Duodenal mucosa (tissue), 2 donors: ENCODE results near the gene PDIA5.

Experiments used
- H3K27ac ChIP-seq: one replicate; pipeline ENCODE4 v1.7.0; 2013; ENCODE audit warnings: low read depth, low read length
- H3K27me3 ChIP-seq, 2 donors: one replicate each; pipeline ENCODE4 v1.7.0; 2013; ENCODE audit warnings: low read length in 2 of 2, control low read depth in 1 of 2; ENCODE audit not compliant: insufficient read depth in 2 of 2, control insufficient read depth in 1 of 2
- H3K36me3 ChIP-seq, 2 donors: one replicate each; pipeline ENCODE4 v1.7.0; 2013; ENCODE audit warnings: low read length in 2 of 2, control low read depth in 1 of 2; ENCODE audit not compliant: insufficient read depth in 2 of 2, control insufficient read depth in 1 of 2
- H3K4me1 ChIP-seq, 2 donors: one replicate each; pipeline ENCODE4 v1.7.0; 2013; ENCODE audit warnings: low read length in 2 of 2, control low read depth in 1 of 2; ENCODE audit not compliant: insufficient read depth in 2 of 2, control insufficient read depth in 1 of 2
- H3K4me3 ChIP-seq, 2 donors: one replicate each; pipeline ENCODE4 v1.7.0; 2013; ENCODE audit warnings: low read length in 2 of 2, low read depth in 1 of 2
- H3K9ac ChIP-seq, 2 donors: one replicate each; pipeline ENCODE4 v1.7.0; 2013; ENCODE audit warnings: low read length in 2 of 2, low read depth in 1 of 2
- H3K9me3 ChIP-seq, 2 donors: one replicate each; pipeline ENCODE4 v1.7.0; 2013; ENCODE audit warnings: low read length in 2 of 2, control low read depth in 1 of 2; ENCODE audit not compliant: control insufficient read depth in 1 of 2

The PDIA5 gene

DNA sequence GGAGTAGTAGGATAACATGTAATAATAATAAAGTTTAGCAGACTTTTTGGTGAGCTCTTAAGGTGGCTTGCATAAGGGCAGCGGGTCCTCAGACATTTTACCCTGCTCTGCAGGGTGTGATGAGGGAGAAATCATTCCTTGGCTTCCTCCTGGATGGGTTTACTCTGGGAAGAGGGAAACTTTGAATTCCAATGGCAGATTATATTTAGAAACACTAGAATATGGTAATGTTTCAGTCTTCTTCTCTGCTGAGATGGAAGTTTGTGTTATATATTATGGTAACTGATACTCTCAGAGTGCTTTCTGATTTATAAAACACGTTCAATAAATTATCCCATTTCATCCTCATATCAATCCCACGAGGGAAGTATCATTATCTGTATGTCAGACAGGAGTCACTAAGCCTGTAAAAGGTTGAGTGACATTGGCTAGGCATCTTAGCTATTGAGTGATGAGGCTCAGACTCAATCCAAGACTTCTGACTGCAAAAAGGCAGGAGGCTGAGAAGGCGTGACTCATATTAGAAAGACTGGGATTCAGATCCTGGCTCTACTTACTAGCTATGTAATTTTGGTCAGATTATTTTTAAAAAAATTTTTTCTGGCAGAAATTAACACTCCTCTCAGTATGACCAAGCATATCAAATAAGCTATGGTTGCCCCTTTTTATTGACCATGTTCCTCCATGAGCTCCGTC is 19.3 kb downstream of the PDIA5 start:
- no peaks in the 10 kb centered on the region for H3K9me3 ChIP-seq
- no peak overlapping the region for H3K9ac ChIP-seq
- H3K27ac ChIP-seq: no peak overlapping the region
- H3K4me1 ChIP-seq: peaks cover 31 to 47% of the 10 kb centered on the region in 2 donors
- no peak overlapping the region for H3K4me3 ChIP-seq
- peaks cover 0 to 17% of the 10 kb centered on the region in 2 donors for H3K36me3 ChIP-seq
- no peaks in the 10 kb centered on the region for H3K27me3 ChIP-seq

DNA sequence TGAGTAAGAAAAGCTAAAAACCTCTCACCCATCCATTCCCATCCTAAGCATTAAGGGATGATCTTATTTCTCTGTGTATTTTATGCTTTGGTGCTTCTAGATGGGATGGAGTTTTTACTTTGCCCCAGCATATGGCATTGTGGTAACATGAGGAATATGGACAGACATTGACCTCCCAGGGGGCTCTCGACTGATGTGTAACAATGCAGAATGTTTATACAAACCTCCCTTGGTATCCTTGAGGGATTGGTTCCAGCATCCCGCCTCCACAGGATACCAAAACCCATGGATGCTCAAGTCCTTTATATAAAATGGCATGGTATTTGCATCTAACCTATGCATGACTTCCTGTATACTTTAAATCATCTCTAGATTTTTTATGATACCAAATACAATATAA is 21.6 kb downstream of the PDIA5 start:
- H3K9ac ChIP-seq: no peak overlapping the region
- H3K27ac ChIP-seq: no peak overlapping the region
- H3K27me3 ChIP-seq: no peaks in the 10 kb centered on the region
- no peaks in the 10 kb centered on the region for H3K9me3 ChIP-seq
- H3K4me3 ChIP-seq: no peak overlapping the region
- H3K4me1 ChIP-seq: peaks cover 15 to 26% of the 10 kb centered on the region in 2 donors
- peaks cover 18 to 40% of the 10 kb centered on the region in 2 donors for H3K36me3 ChIP-seq

DNA sequence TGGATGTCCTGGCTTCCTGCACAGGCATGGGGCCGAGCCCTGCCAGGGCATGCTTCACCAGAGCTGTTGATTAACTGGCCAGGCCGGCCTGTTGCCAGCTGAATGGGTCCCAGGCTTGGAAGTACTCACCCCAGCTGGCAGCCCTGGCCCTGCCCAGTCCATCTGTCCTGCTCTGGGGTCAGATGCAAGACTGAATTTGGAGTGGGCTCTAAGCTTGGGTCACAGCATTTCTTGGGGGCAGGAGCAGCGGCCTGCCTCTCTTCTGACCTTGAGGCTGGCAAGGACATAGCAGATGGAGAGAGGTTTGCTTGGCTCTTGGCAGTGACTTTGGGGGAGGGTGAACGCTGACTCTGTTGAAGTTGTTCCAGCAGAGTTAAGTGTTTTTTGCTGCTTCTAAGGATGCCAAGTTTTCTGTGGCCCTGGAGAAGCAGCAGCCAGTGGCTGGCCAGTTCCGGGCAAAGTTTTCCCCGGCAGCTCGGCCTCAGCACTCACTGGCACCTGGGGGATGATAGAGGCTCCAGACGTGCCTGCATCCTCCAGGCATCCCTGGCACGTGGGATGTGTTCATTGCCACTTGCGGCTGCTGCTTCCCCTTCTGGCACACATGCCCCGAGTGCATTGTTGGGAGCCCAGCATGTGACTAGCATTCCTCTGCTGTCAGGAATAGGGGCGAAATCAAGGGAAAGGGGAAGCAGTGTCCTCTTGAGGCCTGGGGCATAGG is 22.9 kb downstream of the PDIA5 start:
- H3K27ac ChIP-seq: no peak overlapping the region
- no peaks in the 10 kb centered on the region for H3K9me3 ChIP-seq
- no peak overlapping the region for H3K9ac ChIP-seq
- H3K4me3 ChIP-seq: no peak overlapping the region
- peaks cover 22 to 49% of the 10 kb centered on the region in 2 donors for H3K36me3 ChIP-seq
- peaks cover 1 to 13% of the 10 kb centered on the region in 2 donors for H3K4me1 ChIP-seq
- no peaks in the 10 kb centered on the region for H3K27me3 ChIP-seq

DNA sequence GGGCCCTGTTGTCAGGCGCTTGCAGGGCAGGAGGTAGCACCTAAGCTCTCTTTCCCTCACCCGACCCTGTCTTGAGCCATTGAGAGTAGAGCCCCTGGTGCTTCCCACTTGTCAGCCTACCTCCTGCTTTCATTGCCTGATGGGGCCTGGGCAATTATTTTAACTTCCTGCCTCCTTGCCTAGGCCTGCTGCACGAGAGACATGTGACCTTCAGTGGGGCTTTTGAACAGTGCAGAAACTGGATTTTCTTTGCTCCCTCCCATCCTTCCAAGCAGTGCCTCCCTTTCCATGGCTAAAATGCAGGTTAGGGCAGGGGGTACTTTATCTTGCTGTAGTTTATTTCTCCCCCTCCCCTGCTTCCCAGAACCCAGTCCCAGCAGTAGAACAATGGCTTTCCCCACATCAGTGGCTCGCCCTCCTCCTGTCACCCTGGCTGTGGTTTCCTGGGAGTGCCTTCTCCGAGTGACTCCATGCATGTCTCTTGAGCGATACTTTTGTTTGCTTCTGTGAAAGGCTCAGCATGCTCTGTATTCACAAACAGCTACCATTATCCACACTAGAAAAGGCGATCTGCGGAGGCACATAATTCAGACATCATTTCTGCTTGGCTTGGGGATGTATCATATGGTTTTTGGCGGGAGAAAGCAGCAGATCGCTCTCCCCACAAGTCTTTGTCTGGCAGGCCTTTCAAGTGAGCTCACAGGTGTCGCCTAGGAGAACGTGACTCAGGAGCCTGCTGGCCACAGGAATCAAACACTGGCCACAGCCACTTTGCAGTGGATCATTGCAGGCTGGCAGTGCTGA is 24.1 kb downstream of the PDIA5 start:
- Histone ChIP-seq H3K9me3 (no peaks in the 10 kb centered on the region), H3K27me3 (no peaks in the 10 kb centered on the region), H3K27ac (no peak overlapping the region), H3K4me1 (peaks cover 0 to 3% of the 10 kb centered on the region in 2 donors), H3K4me3 (no peak overlapping the region), H3K36me3 (peaks cover 22 to 54% of the 10 kb centered on the region in 2 donors), H3K9ac (no peak overlapping the region)

DNA sequence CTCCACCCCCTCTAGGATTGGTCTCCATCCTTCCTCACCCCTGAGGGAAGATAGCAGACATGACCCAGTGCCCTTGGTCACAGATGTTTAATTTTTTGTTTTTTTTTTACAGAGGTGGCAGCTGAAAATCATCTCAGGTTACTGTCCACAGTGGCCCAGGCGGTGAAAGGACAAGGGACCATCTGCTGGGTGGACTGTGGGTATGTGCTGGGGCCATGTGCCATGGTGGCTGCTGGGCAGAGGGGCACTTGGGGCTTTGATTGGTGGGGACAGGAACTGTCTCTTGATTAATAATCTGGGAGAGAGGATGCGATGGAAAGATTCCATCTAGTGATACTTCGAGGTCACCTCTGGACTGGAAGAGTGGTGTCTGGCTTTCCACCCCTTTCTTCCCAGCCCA is 25.4 kb downstream of the PDIA5 start:
- Histone ChIP-seq H3K36me3 (peaks cover 22 to 57% of the 10 kb centered on the region in 2 donors), H3K27ac (no peak overlapping the region)

DNA sequence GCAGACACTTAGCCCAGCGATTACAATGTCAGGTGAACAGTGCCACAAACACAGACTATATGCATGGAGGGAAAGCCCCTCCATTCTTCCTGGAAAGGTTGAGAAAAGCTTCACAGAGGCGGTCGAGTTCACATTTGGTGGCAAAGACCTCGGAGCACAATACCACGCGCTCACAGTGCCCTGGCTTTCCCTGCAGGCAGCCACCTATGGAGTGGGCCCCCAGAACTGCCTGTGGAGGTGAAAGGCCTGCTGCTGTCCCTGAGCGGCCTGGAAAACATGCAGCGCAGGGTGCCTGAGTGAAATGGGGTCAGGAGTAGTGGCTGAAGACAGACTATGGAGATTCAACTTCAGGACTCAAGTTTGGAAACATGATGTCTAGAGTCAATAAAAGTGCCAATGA is 26.9 kb downstream of the PDIA5 start:
- peaks cover 22 to 62% of the 10 kb centered on the region in 2 donors for H3K36me3 ChIP-seq
- no peaks in the 10 kb centered on the region for H3K9me3 ChIP-seq
- no peaks in the 10 kb centered on the region for H3K27me3 ChIP-seq
- no peak overlapping the region for H3K4me3 ChIP-seq
- no peak overlapping the region for H3K27ac ChIP-seq
- H3K4me1 ChIP-seq: no peaks in the 10 kb centered on the region
- H3K9ac ChIP-seq: no peak overlapping the region

More for the DNA sequence above, 25.4 kb downstream of the PDIA5 start:
- Histone ChIP-seq H3K4me3 (no peak overlapping the region), H3K9ac (no peak overlapping the region), H3K9me3 (no peaks in the 10 kb centered on the region), H3K4me1 (no peaks in the 10 kb centered on the region), H3K27me3 (no peaks in the 10 kb centered on the region)

DNA sequence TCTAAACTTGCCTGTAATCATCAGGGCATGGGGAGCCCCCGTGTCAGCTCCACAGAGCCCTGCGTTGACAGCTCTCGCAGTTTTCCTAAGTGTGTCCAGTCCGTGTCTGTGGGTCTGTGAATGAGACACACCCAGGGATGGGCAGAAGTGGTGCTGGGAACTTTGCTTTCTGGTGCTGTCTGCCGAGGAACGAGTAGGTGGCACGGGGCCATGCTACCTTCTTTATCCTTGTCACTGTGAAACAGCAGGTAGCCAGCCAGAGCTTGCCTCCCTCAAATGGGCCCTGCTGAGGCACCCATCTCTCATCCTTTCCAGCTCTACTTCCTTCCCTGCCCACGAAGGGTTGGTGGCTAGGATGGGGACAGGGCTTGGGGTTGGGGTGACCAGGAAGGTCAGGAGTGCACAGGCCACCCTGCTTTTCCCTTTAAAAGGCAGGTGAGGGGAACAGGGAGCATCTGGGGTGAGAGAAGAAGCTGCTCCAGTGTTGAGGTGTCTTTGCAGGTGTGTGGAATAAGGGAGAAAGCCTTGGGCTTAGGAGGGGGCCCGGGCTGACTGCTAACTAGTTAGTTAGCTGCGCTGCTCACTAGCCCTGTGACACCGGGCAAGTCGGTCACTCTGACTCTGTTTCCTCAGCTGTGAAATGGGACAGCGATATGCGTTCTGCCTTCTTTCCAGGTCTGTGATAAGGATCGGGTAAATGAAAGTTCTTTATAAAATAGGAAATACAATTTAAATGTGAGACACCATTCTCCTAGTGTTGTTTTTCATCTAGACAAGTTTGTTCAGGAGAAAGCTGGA is 27.9 kb downstream of the PDIA5 start:
- Histone ChIP-seq H3K36me3 (peaks cover 24 to 64% of the 10 kb centered on the region in 2 donors), H3K27ac (no peak overlapping the region), H3K4me3 (no peak overlapping the region), H3K4me1 (no peaks in the 10 kb centered on the region), H3K27me3 (no peaks in the 10 kb centered on the region), H3K9me3 (no peaks in the 10 kb centered on the region), H3K9ac (no peak overlapping the region)

DNA sequence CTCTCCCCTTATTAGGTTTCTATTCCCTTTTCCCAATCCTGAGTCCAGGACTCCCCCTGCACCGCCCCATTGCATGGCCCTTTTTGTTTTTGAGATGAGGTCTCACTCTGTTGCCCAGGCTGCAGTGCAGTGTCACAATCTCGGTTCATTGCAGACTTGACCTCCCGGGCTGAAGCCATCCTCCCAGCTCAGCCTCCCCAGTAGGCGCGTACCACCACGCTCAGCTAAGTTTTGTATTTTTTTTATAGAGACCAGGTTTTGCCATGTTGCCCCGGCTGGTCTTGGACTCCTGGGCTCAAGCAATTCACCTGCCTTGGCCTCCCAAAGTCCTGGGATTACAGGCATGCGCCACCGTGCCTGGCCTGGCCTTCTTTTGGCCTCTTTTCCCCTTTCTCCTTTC is 29.3 kb downstream of the PDIA5 start:
- no peak overlapping the region for H3K27ac ChIP-seq
- no peak overlapping the region for H3K9ac ChIP-seq
- peaks cover 26 to 63% of the 10 kb centered on the region in 2 donors for H3K36me3 ChIP-seq
- no peak overlapping the region for H3K4me3 ChIP-seq
- no peaks in the 10 kb centered on the region for H3K27me3 ChIP-seq
- H3K4me1 ChIP-seq: no peaks in the 10 kb centered on the region
- no peaks in the 10 kb centered on the region for H3K9me3 ChIP-seq

DNA sequence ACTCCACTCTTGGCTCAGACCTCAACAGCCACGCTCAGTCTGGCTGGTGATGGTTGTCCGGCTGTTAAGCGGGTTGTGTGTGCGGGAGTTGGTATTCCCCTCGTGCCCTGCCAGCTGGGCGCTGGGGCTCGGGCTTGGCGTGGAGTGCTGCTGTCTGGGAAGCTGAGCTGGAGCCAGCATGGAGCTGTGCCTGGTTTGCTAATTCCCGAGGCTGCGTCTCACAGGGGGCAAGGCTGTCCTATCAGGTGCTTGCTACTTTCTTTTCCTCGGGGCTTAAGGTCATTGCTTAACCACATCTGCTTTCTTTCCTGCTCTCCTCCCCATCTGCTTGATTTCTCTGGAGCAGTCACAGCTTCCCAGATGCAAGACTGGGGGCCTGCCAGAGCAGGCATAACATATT is 29.9 kb downstream of the PDIA5 start:
- Histone ChIP-seq H3K4me1 (no peaks in the 10 kb centered on the region), H3K27me3 (no peaks in the 10 kb centered on the region), H3K36me3 (peaks cover 22 to 57% of the 10 kb centered on the region in 2 donors), H3K4me3 (no peak overlapping the region), H3K9me3 (no peaks in the 10 kb centered on the region), H3K9ac (no peak overlapping the region), H3K27ac (no peak overlapping the region)
